Measurements from ENCODE around the gene PEAR1. TPM values are rescaled to one million over a fixed set of nuclear protein-coding genes. Genes with fewer than 3 reads are reported as not detected.
A peak's percentile ranks its signal among the peaks of the same experiment; 100 is the strongest.

Gene PEAR1
- total and polyA plus RNA-seq, 2 of the 4 experiments (the other 2 are of a cell fraction): 2.0 to 44.4 TPM

DNA sequence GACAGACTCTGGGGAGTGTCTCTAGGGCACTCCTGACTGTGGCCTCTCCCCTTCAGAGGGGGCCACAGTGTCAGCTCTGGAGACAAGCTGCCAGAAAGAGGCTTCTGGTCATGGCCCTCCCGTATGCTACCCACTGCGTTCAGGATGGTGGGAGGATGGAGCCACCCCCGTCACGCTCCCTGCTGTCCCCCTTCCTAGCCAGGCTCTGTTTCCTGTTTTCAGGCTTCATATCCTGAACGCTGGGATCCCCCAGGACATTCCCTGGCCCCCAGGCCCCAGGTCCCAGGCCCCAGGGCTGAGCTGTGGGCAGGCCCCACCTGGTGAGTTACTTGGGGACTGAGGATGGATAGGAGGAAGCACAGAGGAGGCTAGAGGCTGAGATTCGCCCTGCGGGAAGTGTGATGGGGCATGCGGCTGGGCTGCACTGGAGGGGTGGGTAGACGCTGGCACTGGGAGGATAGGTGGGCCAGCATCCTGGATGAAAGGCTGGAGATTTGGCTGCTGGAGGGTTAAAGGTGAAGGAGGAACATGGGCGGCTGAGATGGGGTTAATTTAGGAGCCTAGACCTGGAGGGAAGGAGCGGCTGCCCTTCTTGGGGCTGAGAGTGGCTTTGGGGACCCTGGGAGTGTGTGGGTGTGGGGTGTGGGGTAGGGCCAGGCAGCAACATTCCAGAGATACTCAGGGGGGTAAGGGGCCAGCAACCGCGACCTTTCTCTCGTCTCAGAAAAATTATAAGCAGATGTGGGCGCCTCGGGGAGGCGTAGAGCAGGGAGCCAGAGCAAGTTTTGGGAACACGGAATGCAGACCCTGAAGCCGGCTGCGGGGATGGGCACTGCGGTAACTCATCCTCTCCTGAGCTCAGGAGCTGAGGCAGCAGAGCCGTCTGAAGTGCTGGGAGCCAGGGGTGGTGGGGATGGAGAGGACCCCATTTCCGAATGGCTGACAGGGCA, 8.7 kb downstream of the PEAR1 start (continued):
- TF ChIP-seq RFX5 (IDR thresholded peaks at IDR 0.05; ENCODE audit: low read depth, low read length) (no peak), MAFK (IDR thresholded peaks at IDR 0.05; ENCODE audit: low read depth, low read length) (no peak)

DNA sequence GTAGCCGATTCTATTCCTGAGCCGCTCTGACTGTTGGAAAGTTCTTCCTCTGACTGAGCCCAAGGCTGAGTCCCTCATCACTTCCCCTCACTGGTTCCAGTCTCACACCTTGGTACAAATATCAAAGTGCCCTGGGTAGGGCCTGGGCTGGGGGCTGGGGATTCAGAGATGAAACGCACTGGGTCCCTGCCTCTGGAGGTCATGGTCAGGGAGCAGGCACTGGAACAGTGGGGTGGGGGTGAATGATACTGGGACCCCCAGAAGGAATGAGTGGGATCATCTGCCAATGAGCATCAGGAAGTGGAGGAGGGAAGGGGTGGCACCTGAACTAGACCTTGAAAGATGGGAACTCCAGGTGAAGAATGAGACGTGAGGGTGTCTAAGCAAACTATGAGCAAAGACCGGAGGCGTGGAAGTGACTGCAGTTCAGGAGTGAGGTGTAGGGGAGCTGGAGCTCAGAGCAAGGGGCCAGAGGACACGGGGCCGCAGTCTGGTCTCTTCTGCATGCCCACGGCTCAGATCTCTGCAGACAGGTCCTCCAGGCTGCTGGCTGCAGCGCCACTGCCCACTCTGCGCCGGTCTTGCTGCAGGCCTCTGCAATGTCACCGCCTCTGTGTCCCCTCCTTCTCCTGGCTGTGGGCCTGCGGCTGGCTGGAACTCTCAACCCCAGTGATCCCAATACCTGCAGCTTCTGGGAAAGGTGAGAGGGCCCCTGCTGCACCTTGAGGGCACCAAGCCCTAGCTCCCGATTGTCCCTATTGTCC, 10.0 kb downstream of the PEAR1 start:
- no peak overlapping the region for H4K8ac ChIP-seq (ENCODE audit: low read depth in 2 of 2, low read length in 2 of 2)
- H3K9ac ChIP-seq (ENCODE audit: low read depth, low read length): no peak overlapping the region
- CTCF ChIA-PET: no interaction called here
- no peak overlapping the region for H2AK9ac ChIP-seq (replicated peaks; ENCODE audit: low read depth, low read length, poor library complexity)
- ATAC-seq (ENCODE audit: low read depth): no peak
- no peaks in the 10 kb centered on the region for H3K27me3 ChIP-seq (ENCODE audit: control insufficient read depth, insufficient read depth, low read length)
- no peak overlapping the region for H2AFZ ChIP-seq (replicated peaks; ENCODE audit: low read length, poor library complexity)
- H3K4ac ChIP-seq (ENCODE audit: low read depth, low read length): no peak overlapping the region
- no peak overlapping the region for H2BK20ac ChIP-seq (ENCODE audit: low read depth, low read length)
- H4K20me1 ChIP-seq (ENCODE audit: insufficient read depth, low read length): no peaks in the 10 kb centered on the region
- H3K4me2 ChIP-seq (ENCODE audit: low read depth, low read length): no peak overlapping the region
- peaks cover 15% of the 10 kb centered on the region for H3K9me1 ChIP-seq (ENCODE audit: insufficient read depth, low read length)
- no peak overlapping the region for H3K4me3 ChIP-seq (ENCODE audit: insufficient read depth, low read depth, low read length)
- H3K56ac ChIP-seq (ENCODE audit: extremely low read depth, insufficient read depth, low read length): no peak overlapping the region
- peaks cover 28% of the 10 kb centered on the region for H3K4me1 ChIP-seq (ENCODE audit: control insufficient read depth, insufficient read depth, low read length)
- no peaks in the 10 kb centered on the region for H3K9me3 ChIP-seq (ENCODE audit: control insufficient read depth, insufficient read depth, low read length)
- intact Hi-C loops (cut with micrococcal nuclease): no loop called here
- in situ Hi-C loops (cut with MboI; ENCODE audit: low sequenced_read_pairs): no loop called here
- no peak overlapping the region for H3K27ac ChIP-seq (ENCODE audit: insufficient read depth, low read length)
- H4K91ac ChIP-seq (ENCODE audit: insufficient read depth, low read depth, low read length): no peak overlapping the region
- dilution Hi-C loops (cut with HindIII; ENCODE audit: low sequenced_read_pairs, unreplicated experiment): no loop called here
- H3K23ac ChIP-seq (ENCODE audit: low read depth, low read length): no peak overlapping the region
- H3K36me3 ChIP-seq (ENCODE audit: control insufficient read depth, insufficient read depth, low read length): peaks cover 11% of the 10 kb centered on the region
- no peak overlapping the region for H2BK120ac ChIP-seq (ENCODE audit: low read depth, low read length)
- H3K79me1 ChIP-seq (ENCODE audit: low read depth in 1 of 2, low read length in 2 of 2): peaks cover 22 to 78% of the 10 kb centered on the region in 2 experiments
- 88% methylated on average over 11 of the region's 15 CpGs; no CpG with 5 or more reads in 1 of the 2 experiments for WGBS, 2 experiments (ENCODE audit: extremely low coverage in 2 of 2, insufficient read length in 1 of 2)
- BruUV-seq (replicated peaks): no TSS peak
- no peak overlapping the region for H3K14ac ChIP-seq (replicated peaks; ENCODE audit: low read depth, low read length)
- no peak overlapping the region for H2BK15ac ChIP-seq (ENCODE audit: low read depth, low read length)
- H2BK5ac ChIP-seq (ENCODE audit: low read depth, low read length, poor library complexity, severe bottlenecking): no peak overlapping the region
- DNase-seq: no peak
- H2AK5ac ChIP-seq (ENCODE audit: low read depth, low read length): peak overlapping the region; percentile 20; the same call in 1 of the 2 replicates
- no peak overlapping the region for H3K18ac ChIP-seq (ENCODE audit: low read depth, low read length)
- POLR2A ChIA-PET (ENCODE audit: unreplicated experiment): no interaction called here
- H4K5ac ChIP-seq (ENCODE audit: low read depth, low read length): no peak overlapping the region
- TF ChIP-seq POLR2A (IDR thresholded peaks at IDR 0.05; ENCODE audit: low read depth, low read length): no peak
- no peak for TF ChIP-seq RAD21 (IDR thresholded peaks at IDR 0.05; ENCODE audit: low read length)
- TF ChIP-seq RCOR1 (IDR thresholded peaks at IDR 0.05; ENCODE audit: insufficient replicate concordance, low read length): no peak
- TF ChIP-seq MAFK (IDR thresholded peaks at IDR 0.05; ENCODE audit: low read depth, low read length): no peak
- TF ChIP-seq, protein P1, sequence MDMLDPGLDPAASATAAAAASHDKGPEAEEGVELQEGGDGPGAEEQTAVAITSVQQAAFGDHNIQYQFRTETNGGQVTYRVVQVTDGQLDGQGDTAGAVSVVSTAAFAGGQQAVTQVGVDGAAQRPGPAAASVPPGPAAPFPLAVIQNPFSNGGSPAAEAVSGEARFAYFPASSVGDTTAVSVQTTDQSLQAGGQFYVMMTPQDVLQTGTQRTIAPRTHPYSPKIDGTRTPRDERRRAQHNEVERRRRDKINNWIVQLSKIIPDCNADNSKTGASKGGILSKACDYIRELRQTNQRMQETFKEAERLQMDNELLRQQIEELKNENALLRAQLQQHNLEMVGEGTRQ (IDR thresholded peaks at IDR 0.05; ENCODE audit: low read depth, low read length): no peak
- TF ChIP-seq CEBPB (IDR thresholded peaks at IDR 0.05; ENCODE audit: low read depth, low read length): no peak
- no peak for TF ChIP-seq NFE2L2 (IDR thresholded peaks at IDR 0.05; ENCODE audit: low read depth, low read length)
- no peak for TF ChIP-seq MAZ (IDR thresholded peaks at IDR 0.05; ENCODE audit: borderline replicate concordance, low read depth, low read length)
- TF ChIP-seq SMC3 (IDR thresholded peaks at IDR 0.05; ENCODE audit: low read depth, low read length): no peak
- TF ChIP-seq, protein P2, sequence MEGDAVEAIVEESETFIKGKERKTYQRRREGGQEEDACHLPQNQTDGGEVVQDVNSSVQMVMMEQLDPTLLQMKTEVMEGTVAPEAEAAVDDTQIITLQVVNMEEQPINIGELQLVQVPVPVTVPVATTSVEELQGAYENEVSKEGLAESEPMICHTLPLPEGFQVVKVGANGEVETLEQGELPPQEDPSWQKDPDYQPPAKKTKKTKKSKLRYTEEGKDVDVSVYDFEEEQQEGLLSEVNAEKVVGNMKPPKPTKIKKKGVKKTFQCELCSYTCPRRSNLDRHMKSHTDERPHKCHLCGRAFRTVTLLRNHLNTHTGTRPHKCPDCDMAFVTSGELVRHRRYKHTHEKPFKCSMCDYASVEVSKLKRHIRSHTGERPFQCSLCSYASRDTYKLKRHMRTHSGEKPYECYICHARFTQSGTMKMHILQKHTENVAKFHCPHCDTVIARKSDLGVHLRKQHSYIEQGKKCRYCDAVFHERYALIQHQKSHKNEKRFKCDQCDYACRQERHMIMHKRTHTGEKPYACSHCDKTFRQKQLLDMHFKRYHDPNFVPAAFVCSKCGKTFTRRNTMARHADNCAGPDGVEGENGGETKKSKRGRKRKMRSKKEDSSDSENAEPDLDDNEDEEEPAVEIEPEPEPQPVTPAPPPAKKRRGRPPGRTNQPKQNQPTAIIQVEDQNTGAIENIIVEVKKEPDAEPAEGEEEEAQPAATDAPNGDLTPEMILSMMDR (conservative IDR thresholded peaks at IDR 0.05; ENCODE audit: low read depth, low read length): no peak
- no peak for TF ChIP-seq FOS (IDR thresholded peaks at IDR 0.05; ENCODE audit: low read depth, low read length)

Data from IMR-90 (cell line).